Stomach (tissue), 4 donors: ENCODE results near the gene PPIF.

ENCODE experiments used
- EP300 ChIP-seq: sonication (generic); formaldehyde crosslinking; IDR thresholded peaks from one replicate; pipeline ENCODE4 v1.6.1; 2017; ENCODE audit warnings: antibody characterized with exemption
- POLR2AphosphoS5 ChIP-seq, 3 donors: sonication (generic); formaldehyde crosslinking; IDR thresholded peaks; one replicate each; pipeline ENCODE4 v1.6.1; 2016; ENCODE audit warnings: antibody characterized with exemption in 3 of 3
- TF ChIP-seq, protein P1 (sequence below), 7 experiments: fragments of 450-650 bp in 4 of 7; fragments of 200-600 bp in 3 of 7; sonication (generic) in 3 of 7; IDR thresholded peaks; one replicate each; pipeline ENCODE4 v1.5.1; 2016 to 2019; ENCODE audit warnings: antibody characterized with exemption in 7 of 7, control low read depth in 2 of 7, mild to moderate bottlenecking in 1 of 7

DNA sequence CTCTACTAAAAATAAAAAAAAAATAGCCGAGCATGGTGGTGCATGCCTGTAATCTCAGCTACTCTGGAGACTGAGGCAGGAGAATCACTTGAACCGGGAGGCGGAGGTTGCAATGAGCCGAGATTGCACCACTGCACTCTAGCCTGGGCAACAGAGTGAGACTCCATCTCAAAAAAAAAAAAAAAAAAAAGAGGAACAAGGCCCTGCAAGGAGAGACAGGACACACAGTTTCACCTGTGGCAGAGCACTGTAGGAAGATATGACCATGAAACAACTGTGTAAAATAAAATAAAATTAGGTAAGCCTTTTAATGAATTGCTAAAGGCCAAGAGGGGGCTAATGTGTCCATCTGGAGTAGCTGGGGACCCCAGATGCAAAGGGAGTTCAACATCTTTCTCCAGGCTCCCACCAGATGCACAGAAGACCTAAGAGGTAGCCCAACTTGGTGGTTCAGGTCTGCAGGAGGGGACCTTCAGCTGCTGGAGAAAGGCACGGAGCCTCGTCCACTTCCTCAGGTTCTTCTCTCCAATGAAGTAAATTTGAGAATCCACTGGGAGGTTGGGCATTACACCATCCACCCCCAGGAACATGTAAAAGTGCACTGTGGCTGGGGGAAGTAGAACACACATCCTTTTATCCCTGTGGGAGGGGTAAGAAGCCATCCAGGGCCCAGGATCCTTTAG, 12.7 kb downstream of the PPIF start:
- TF ChIP-seq EP300 (no peak), POLR2AphosphoS5 (IDR thresholded peaks at IDR 0.05) (no peak)
- TF ChIP-seq, protein P1, sequence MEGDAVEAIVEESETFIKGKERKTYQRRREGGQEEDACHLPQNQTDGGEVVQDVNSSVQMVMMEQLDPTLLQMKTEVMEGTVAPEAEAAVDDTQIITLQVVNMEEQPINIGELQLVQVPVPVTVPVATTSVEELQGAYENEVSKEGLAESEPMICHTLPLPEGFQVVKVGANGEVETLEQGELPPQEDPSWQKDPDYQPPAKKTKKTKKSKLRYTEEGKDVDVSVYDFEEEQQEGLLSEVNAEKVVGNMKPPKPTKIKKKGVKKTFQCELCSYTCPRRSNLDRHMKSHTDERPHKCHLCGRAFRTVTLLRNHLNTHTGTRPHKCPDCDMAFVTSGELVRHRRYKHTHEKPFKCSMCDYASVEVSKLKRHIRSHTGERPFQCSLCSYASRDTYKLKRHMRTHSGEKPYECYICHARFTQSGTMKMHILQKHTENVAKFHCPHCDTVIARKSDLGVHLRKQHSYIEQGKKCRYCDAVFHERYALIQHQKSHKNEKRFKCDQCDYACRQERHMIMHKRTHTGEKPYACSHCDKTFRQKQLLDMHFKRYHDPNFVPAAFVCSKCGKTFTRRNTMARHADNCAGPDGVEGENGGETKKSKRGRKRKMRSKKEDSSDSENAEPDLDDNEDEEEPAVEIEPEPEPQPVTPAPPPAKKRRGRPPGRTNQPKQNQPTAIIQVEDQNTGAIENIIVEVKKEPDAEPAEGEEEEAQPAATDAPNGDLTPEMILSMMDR (IDR thresholded peaks at IDR 0.05): no peak
